Hematopoietic multipotent progenitor cell treated with erythropoietin and hydrocortisone succinate and interleukin-3 and kit ligand, for 6 days (in vitro differentiated cells): ENCODE data around the gene CFAP97D1.
A peak's percentile ranks its signal among the peaks of the same experiment; 100 is the strongest.

Experiments
- DNase-seq: peaks from one replicate; pipeline ENCODE4 v3.0.0-alpha.2; 2015

Gene CFAP97D1

GRCh38 chr17:43830510-43831140, 50.4 kb downstream of the CFAP97D1 start:
- DNase-seq: no peak

- DNase-seq: no peak
Measured at GRCh38 chr17:43831633-43832032, 51.4 kb downstream of the CFAP97D1 start.

- peak; percentile 21 for DNase-seq
Measured at GRCh38 chr17:43832168-43832975, 52.1 kb downstream of the CFAP97D1 start.

GRCh38 chr17:43832976-43833829, 53.0 kb downstream of the CFAP97D1 start, which contains the start of gene MPP3:
Gene MPP3 (minus strand): TSS chr17:43833146. CDS start chr17:43831906, 1,240 bp downstream.
- DNase-seq: peak; percentile 78

- no peak for DNase-seq
Measured at GRCh38 chr17:43834106-43834505, 53.9 kb downstream of the CFAP97D1 start.
